Endothelial cell (in vitro differentiated cells): ENCODE data around the gene SYNE2. TPM values are rescaled to one million over a fixed set of nuclear protein-coding genes. Genes with fewer than 3 reads are reported as not detected.
"Not testable (repeated sequence)": the region's sequence is repeated elsewhere in the genome, so short reads cannot be mapped to it uniquely, and the experiment has no call there.

Experiments used
- DNase-seq: peaks from one replicate; pipeline ENCODE4 v3.0.0; 2021; ENCODE audit warnings: low spot score
- H3K27ac Mint-ChIP-seq: one replicate; pipeline ENCODE4 v1.8.0; 2021; ENCODE audit warnings: mixed read lengths, inconsistent platforms; ENCODE audit not compliant: unreplicated experiment
- H3K27me3 Mint-ChIP-seq: one replicate; pipeline ENCODE4 v1.8.0; 2021; ENCODE audit warnings: mild to moderate bottlenecking, moderate library complexity, mixed read lengths, inconsistent platforms; ENCODE audit not compliant: unreplicated experiment
- H3K36me3 Mint-ChIP-seq: one replicate; pipeline ENCODE4 v1.8.0; 2021; ENCODE audit warnings: mild to moderate bottlenecking, low read depth, mixed read lengths, inconsistent platforms; ENCODE audit not compliant: unreplicated experiment
- H3K4me1 Mint-ChIP-seq: one replicate; pipeline ENCODE4 v1.8.0; 2021; ENCODE audit warnings: mild to moderate bottlenecking, mixed read lengths, inconsistent platforms; ENCODE audit not compliant: unreplicated experiment
- H3K4me3 Mint-ChIP-seq: one replicate; pipeline ENCODE4 v1.8.0; 2021; ENCODE audit warnings: mild to moderate bottlenecking, mixed read lengths, inconsistent platforms; ENCODE audit not compliant: unreplicated experiment
- H3K9me3 Mint-ChIP-seq: one replicate; pipeline ENCODE4 v1.8.0; 2021; ENCODE audit warnings: mixed read lengths, inconsistent platforms; ENCODE audit not compliant: unreplicated experiment
- long read RNA-seq: library from polyadenylated mRNA; unstranded; transcript quantifications from one replicate; pipeline ENCODE4 v2.0.0, GENCODE V29; 2020; ENCODE audit not compliant: unreplicated experiment
- total RNA-seq: library from RNA; stranded (reverse); fragmentation: NEBNext Ultra II Directional; extraction: Animal tissue kit (Norgen Biotek cat#: 25700); gene quantifications from one replicate; pipeline ENCODE4 v1.2.1, GENCODE V29; 2021; ENCODE audit not compliant: unreplicated experiment
- TF ChIP-seq, protein P1 (sequence below): fragments of 200-600 bp; sonication (generic); IDR thresholded peaks from one replicate; pipeline ENCODE4 v1.5.0; 2021; ENCODE audit warnings: antibody characterized with exemption; ENCODE audit not compliant: unreplicated experiment

The SYNE2 gene, protein sequence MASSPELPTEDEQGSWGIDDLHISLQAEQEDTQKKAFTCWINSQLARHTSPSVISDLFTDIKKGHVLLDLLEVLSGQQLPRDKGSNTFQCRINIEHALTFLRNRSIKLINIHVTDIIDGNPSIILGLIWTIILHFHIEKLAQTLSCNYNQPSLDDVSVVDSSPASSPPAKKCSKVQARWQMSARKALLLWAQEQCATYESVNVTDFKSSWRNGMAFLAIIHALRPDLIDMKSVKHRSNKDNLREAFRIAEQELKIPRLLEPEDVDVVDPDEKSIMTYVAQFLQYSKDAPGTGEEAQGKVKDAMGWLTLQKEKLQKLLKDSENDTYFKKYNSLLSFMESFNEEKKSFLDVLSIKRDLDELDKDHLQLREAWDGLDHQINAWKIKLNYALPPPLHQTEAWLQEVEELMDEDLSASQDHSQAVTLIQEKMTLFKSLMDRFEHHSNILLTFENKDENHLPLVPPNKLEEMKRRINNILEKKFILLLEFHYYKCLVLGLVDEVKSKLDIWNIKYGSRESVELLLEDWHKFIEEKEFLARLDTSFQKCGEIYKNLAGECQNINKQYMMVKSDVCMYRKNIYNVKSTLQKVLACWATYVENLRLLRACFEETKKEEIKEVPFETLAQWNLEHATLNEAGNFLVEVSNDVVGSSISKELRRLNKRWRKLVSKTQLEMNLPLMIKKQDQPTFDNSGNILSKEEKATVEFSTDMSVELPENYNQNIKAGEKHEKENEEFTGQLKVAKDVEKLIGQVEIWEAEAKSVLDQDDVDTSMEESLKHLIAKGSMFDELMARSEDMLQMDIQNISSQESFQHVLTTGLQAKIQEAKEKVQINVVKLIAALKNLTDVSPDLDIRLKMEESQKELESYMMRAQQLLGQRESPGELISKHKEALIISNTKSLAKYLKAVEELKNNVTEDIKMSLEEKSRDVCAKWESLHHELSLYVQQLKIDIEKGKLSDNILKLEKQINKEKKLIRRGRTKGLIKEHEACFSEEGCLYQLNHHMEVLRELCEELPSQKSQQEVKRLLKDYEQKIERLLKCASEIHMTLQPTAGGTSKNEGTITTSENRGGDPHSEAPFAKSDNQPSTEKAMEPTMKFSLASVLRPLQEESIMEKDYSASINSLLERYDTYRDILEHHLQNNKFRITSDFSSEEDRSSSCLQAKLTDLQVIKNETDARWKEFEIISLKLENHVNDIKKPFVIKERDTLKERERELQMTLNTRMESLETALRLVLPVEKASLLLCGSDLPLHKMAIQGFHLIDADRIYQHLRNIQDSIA (N-terminal part only)
- 35.9 TPM for total RNA-seq
- long read RNA-seq, partial matches to known transcripts: 2 of 3 reads
- long read RNA-seq, other reads (novel, unspliced or antisense): 1 of 3 reads

DNA sequence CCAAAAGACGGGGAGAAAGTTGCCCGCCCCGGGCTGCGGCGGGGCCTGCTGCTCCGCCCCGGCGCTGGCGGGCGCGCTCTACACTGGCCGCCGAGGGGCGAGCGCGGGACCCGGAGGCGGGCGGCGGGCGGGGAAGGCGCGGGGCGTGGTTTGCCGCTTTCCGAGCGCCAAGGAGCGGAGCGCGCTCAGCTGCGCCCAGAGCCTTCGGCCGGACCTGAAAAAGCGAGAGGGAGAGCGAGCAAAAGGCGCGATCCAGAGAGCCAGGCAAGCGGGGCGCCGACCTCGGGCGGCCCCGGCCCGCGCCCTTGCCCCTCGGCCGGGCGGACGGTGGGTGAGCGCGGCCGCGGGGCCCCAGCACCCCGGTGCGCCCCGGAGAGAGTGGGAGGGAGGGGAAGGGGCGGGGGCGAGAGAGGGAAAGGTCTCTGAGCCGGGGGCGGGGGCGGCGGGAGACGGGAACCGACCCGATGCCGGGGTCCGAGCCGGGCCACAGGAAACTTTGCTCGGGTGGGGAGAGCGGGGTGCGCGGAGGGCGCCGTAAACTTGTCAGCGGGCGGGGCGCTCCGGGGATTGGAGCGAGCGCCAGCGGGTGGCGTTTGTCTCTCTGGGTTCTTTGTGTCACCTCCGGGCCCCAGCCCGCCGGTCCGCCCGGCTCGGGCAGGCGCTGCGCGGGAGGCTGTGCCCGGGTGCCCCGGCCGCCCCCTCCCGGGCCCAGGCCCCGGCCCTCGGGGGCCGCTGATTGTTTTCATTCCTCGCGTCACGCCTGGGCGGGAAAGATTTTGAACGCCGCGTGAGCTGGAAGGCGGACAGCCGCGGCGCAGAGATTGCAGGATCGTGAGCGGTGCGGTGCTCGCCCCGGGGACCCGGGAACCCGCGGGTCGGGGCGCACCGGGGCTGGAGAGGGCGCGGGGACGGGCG lies at the start of gene SYNE2:
Gene SYNE2, plus strand, starts transcription at position 188 of the 915 bp plus-strand sequence. CDS start 56,145 bp downstream, outside the sequence.
- Mint-ChIP-seq H3K4me1 (peaks cover 12% of the 10 kb centered on the region), H3K4me3 (peak within 1 kb of the TSS; percentile 99), H3K36me3 (no peaks in the 10 kb centered on the region), H3K27me3 (no peaks in the 10 kb centered on the region), H3K27ac (no peak within 1 kb of the TSS), H3K9me3 (no peaks in the 10 kb centered on the region)
- peak; percentile 77 for DNase-seq
- TF ChIP-seq, protein P1, sequence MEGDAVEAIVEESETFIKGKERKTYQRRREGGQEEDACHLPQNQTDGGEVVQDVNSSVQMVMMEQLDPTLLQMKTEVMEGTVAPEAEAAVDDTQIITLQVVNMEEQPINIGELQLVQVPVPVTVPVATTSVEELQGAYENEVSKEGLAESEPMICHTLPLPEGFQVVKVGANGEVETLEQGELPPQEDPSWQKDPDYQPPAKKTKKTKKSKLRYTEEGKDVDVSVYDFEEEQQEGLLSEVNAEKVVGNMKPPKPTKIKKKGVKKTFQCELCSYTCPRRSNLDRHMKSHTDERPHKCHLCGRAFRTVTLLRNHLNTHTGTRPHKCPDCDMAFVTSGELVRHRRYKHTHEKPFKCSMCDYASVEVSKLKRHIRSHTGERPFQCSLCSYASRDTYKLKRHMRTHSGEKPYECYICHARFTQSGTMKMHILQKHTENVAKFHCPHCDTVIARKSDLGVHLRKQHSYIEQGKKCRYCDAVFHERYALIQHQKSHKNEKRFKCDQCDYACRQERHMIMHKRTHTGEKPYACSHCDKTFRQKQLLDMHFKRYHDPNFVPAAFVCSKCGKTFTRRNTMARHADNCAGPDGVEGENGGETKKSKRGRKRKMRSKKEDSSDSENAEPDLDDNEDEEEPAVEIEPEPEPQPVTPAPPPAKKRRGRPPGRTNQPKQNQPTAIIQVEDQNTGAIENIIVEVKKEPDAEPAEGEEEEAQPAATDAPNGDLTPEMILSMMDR: no peak

DNA sequence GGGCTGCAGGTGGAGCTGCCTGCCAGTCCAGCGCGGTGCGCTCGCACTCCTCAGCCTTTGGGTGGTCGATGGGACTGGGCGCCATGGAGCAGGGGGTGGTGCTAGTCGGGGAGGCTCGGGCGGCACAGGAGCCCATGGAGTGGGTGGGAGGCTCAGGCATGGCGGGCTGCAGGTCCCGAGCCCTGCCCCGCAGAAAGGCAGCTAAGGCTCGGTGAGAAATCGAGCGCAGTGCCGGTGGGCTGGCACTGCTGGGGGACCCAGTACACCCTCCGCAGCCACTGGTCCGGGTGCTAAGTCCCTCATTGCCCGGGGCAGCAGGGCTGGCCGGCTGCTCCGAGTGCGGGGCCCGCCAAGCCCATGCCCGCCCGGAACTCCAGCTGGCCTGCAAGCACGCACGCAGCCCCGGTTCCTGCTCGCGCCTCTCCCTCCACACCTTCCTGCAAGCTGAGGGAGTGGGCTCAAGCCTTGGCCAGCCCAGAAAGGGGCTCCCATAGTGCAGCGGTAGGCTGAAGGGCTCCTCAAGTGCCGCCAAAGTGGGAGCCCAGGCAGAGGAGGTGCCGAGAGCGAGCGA lies 49.5 kb upstream of the SYNE2 start:
- H3K9me3 Mint-ChIP-seq, H3K27me3 Mint-ChIP-seq, H3K4me3 Mint-ChIP-seq, DNase-seq, H3K27ac Mint-ChIP-seq, H3K4me1 Mint-ChIP-seq: not testable (repeated sequence)
- peaks cover 14% of the 10 kb centered on the region for H3K36me3 Mint-ChIP-seq

DNA sequence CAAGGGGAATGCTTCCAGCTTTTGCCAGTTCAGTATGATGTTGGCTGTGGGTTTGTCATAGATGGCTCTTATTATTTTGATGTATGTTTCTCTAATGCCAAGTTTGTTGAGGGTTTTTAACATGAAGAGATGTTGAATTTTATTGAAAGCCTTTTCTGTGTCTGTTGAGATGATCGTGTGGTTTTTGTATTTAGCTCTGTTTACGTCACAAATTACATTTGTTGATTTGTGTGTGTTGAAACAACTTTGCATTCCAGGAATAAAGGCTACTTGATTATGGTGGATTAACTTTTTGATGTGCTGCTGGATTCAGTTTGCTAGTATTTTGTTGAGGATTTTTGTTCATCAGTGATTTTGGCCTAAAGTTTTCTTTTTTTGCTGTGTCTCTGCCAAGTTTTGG lies 46.7 kb upstream of the SYNE2 start:
- not testable (repeated sequence) for H3K27ac Mint-ChIP-seq, H3K4me3 Mint-ChIP-seq, H3K4me1 Mint-ChIP-seq, H3K9me3 Mint-ChIP-seq, H3K27me3 Mint-ChIP-seq, DNase-seq
- H3K36me3 Mint-ChIP-seq: peaks cover 14% of the 10 kb centered on the region

DNA sequence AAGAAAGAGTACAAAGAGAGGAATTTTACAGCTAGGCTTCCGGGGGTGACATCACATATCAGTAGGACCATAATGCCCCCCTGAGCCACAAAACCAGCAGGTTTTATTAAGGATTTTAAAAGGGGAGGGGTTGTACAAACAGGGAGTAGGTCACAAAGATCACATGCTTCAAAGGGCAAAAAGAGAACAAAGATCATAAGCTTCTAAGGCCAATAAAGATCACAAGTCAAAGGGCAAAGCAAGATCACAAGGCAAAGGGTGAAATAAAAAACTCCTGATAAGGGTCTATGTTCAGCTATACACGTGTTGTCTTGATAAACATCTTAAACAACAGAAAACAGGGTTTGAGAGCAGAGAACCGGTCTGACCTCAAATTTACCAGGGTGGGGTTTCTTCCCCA lies 41.1 kb upstream of the SYNE2 start:
- not testable (repeated sequence) for DNase-seq, H3K4me3 Mint-ChIP-seq, H3K36me3 Mint-ChIP-seq, H3K4me1 Mint-ChIP-seq, H3K27me3 Mint-ChIP-seq, H3K27ac Mint-ChIP-seq, H3K9me3 Mint-ChIP-seq

DNA sequence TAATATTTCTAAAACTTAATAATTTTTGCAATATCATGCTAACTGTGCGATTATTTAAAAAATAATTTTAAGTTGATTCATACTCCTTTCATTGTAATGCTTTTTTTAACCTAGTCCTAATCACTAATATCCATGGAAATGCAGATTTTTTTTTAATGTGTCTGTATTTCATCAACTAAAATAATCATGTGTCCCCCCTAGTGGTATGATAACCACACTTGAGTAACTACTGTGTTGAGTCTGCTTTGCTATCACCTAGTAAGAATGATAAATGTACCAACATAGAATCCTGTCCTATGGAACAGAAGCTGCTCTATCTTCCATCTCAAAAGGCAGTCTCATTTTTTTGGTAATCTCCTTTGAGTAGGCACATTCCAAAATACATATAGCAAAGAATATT lies 19.1 kb upstream of the SYNE2 start:
- Mint-ChIP-seq H3K4me1 (no peaks in the 10 kb centered on the region), H3K4me3 (no peak overlapping the region), H3K36me3 (no peaks in the 10 kb centered on the region), H3K27ac (no peak overlapping the region), H3K27me3 (no peaks in the 10 kb centered on the region), H3K9me3 (no peaks in the 10 kb centered on the region)
- no peak for DNase-seq
- TF ChIP-seq, protein P1: no peak
